ES-I3 (cell line): Measurements from ENCODE around the gene DNAH5.

Experiments used
- H3K36me3 ChIP-seq: 2 replicates; pipeline ENCODE4 v1.6.1; 2013; ENCODE audit warnings: mild to moderate bottlenecking, low read length, control low read depth, moderate library complexity; ENCODE audit not compliant: insufficient read depth
- H3K4me1 ChIP-seq: 2 replicates; pipeline ENCODE4 v1.6.1; 2013; ENCODE audit warnings: mild to moderate bottlenecking, control low read depth, low read length; ENCODE audit not compliant: insufficient read depth
- H3K9ac ChIP-seq: 2 replicates; pipeline ENCODE4 v1.6.1; 2013; ENCODE audit warnings: low read depth, mild to moderate bottlenecking, low read length, moderate library complexity
- H3K9me3 ChIP-seq: 2 replicates; pipeline ENCODE4 v1.6.1; 2013; ENCODE audit warnings: mild to moderate bottlenecking, low read length, moderate library complexity; ENCODE audit not compliant: control insufficient read depth, insufficient read depth

DNAH5 gene

DNA sequence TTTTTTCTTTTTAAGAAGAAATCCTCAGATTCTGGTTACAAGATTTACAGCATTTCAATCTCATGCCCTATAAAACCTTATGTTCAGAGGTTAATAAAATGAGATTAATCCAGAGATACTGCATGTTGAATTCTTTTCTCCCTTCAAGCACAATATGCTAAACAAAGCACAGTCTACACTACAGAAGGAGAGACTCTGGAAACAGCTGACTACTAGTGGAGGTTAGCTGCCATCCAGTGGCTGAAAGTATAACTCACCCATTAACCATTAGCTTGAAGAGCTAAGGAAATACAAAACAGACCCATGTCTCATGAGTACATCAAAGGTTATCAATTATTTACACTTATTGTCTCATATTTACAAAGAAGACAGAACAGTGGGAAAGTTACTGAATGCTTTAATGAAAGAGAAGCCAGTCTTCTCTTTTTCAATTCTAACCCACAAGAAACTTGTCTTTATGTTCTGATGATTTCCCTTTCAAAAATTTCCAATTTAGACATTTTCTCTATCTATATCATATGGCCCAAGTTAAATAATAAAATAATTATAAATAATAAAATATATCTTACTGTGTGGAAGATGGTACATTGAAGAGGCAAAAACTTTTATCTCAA, 12.7 kb upstream of the DNAH5 start:
- Histone ChIP-seq H3K9me3 (no peaks in the 10 kb centered on the region), H3K9ac (no peak overlapping the region), H3K4me1 (no peaks in the 10 kb centered on the region), H3K36me3 (no peaks in the 10 kb centered on the region)

DNA sequence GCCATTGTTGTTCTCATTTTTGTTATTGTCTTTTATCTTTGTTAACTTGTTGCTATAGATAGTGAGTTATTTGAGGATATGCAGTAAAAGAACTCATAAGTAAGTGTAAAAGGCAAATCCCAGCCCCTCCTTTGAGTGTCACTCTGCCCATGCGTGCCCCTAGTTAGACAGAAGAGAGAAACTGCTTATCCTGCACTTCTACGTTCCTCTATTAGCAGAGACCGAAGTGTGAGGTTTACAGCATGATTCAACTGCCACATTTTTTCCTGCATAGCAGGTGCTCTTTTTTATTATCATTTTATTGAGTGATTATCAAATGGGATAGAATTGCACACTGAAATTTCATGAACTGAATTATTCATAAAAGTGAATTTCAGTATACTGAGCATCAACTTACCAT, 12.0 kb upstream of the DNAH5 start:
- Histone ChIP-seq H3K4me1 (no peaks in the 10 kb centered on the region), H3K9me3 (no peaks in the 10 kb centered on the region), H3K9ac (no peak overlapping the region), H3K36me3 (no peaks in the 10 kb centered on the region)

DNA sequence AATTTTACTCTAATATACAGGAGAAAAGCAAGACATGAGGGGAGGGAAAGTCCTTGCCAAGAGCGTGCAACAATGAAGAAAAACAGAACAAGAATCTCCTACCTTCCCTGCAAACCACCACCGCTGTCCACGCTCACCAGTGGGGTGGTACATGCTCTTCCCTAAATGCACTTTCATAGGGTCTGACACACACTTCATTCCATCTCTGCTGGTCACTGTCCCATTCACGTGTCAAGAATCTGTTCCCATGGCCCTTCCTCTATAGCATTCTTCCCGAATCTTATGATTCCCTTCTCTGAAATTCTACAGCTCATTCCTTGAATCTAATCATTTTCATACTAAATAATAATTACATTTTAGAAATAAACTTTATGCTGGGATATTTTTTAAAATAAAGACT, 11.4 kb upstream of the DNAH5 start:
- Histone ChIP-seq H3K9me3 (no peaks in the 10 kb centered on the region), H3K4me1 (no peaks in the 10 kb centered on the region), H3K36me3 (no peaks in the 10 kb centered on the region), H3K9ac (no peak overlapping the region)

DNA sequence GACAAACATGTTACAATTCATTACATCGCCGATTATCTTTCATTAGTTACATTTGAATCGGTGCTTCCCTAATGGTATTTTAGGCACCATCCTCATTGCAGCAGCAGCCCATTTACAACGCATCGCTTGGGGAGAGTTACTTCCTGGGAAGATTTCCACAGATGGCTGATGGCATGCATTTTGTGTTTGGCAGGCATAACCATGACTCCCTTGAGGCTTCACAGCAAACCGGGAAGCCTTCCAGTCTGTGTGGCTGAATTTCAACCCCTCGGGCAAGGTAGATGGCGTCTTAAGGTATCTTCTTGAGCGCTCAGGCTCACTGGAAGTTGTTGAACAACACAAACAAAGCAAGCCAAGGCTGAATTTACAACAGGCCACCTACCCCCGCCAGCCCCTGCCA, 1.6 kb upstream of the DNAH5 start:
- Histone ChIP-seq H3K9ac (no peak overlapping the region), H3K4me1 (peaks cover 9% of the 10 kb centered on the region; the same call in 1 of the 2 replicates), H3K9me3 (no peaks in the 10 kb centered on the region), H3K36me3 (no peaks in the 10 kb centered on the region; the same call in 1 of the 2 replicates)

DNA sequence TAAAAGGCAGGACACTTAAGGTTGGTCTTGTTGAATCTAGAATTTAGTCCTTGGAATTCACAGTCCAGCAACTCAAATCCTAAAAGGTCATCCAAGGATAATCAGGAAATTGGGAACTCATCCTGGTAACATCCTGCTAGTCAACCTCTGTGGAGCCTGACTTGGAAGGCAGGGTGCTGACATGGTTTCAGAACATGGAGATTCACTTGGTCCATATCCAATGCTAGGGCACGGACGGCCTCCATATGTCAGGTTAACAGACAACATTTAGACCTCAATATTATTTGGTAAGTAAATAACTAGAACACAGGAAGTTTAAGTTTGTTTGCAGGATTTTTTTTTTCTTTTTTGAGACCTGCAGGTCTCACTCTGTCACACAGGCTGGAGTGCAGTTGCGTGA, 783 bp upstream of the DNAH5 start:
- H3K9me3 ChIP-seq, result no peaks in the 10 kb centered on the region
- H3K4me1 ChIP-seq, result peaks cover 9% of the 10 kb centered on the region; the same call in 1 of the 2 replicates
- no peaks in the 10 kb centered on the region; the same call in 1 of the 2 replicates for H3K36me3 ChIP-seq
- no peak overlapping the region for H3K9ac ChIP-seq

DNA sequence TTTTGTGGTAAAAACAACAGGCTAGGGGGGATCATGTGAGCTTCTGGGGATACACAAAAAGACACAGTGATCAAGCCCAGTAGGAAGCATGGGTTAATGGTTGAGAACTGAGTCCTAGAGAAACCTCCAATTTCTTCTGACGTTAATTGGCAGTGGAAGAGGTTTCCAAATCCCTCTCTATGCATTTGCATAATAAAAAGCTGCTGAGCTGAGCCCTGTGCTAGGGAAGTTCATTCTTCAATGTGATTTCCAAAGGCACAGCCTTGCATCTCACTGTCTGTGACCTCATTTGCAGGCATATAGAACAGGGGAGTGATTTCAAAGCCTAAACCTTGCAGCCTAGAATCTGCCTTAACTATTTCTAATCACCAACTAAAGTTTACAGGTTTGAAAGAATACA, 812 bp downstream of the DNAH5 start:
- peaks cover 9% of the 10 kb centered on the region; the same call in 1 of the 2 replicates for H3K4me1 ChIP-seq
- H3K36me3 ChIP-seq, result no peaks in the 10 kb centered on the region; the same call in 1 of the 2 replicates
- no peak overlapping the region for H3K9ac ChIP-seq
- H3K9me3 ChIP-seq, result no peaks in the 10 kb centered on the region

DNA sequence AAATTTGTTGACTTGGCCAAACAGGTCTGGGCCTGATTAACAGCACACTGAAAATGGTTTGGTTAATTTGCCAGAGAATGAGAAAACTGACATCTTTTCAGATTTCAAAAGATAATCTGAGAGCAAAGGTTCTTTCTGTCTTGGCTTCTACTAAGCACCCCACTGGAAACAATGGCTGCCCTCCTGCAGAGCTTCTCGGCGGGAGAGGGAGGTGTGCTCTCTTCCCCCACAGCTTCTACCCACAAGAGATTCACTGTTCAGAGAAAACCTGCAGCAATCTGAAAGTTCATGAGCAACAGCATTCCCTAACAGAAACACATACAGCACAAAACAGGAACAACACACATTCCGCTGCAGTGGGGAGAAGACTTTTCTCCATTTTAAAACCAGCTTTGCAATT, 3.0 kb downstream of the DNAH5 start:
- Histone ChIP-seq H3K9me3 (no peaks in the 10 kb centered on the region), H3K9ac (no peak overlapping the region), H3K4me1 (peaks cover 9% of the 10 kb centered on the region; the same call in 1 of the 2 replicates), H3K36me3 (no peaks in the 10 kb centered on the region; the same call in 1 of the 2 replicates)

DNA sequence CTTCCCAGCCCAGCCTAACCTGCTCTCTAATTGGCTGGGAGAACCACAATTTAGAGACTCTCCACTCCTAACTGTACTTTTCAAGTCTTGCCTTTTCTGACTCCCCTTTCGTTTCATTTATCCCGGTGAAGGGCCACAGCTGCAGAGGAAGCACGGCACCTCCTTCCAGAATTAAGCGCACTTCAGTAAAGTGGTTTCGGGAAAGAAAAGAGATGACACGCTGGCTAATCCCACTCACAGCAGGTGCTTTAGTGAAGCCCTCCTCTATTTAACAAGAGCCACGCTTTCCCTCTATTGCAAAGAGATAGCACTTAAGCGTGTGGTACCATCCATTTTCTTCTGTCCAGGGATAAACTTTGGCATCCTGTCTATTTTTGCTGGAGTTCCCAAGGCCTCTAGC, 4.8 kb downstream of the DNAH5 start:
- Histone ChIP-seq H3K4me1 (peaks cover 9% of the 10 kb centered on the region; the same call in 1 of the 2 replicates), H3K36me3 (no peaks in the 10 kb centered on the region), H3K9me3 (no peaks in the 10 kb centered on the region; the same call in 1 of the 2 replicates)

DNA sequence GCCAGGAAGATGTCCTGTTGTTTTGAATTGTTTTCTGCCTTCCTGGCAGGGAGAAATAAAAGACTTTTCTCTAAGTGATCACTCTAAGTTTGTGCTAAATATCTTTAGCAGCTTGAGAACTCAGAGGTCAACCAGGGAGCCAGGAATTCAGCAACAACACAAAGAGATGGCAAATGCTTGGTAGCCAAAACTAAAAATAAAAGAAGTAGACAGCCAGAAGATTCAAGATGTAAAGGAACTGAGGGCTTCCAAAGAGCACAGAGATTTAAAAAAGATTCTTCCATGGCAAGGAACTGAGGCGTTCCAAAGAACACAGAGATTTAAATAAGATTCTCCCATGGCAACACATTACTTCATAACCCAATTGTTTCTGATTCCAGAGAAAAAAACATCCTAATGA, 9.6 kb downstream of the DNAH5 start:
- H3K9me3 ChIP-seq, result no peaks in the 10 kb centered on the region; the same call in 1 of the 2 replicates
- H3K4me1 ChIP-seq, result no peaks in the 10 kb centered on the region
- no peak overlapping the region for H3K9ac ChIP-seq
- H3K36me3 ChIP-seq, result no peaks in the 10 kb centered on the region

More for the DNA sequence above, 4.8 kb downstream of the DNAH5 start:
- H3K9ac ChIP-seq, result no peak overlapping the region

DNA sequence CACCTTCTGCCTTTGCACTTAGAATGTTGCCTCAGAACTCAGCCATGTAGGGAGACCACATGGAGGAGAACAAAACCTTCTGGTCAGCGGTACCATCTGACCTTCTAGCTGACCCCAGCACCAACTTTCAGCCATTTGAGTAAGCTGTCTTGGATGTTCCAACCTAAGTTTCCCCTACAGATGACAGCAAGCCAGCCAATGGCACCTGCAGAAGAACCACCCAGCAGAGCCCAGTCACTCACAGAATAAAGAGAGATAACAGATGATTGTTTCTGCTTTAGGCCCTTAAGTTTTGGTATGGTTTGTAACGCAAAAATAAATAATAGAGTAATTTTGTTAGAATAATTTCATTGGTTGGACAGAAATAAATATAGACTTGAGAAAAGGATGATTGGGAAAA, 10.4 kb downstream of the DNAH5 start:
- Histone ChIP-seq H3K36me3 (no peaks in the 10 kb centered on the region), H3K4me1 (no peaks in the 10 kb centered on the region), H3K9me3 (no peaks in the 10 kb centered on the region; the same call in 1 of the 2 replicates), H3K9ac (no peak overlapping the region)

DNA sequence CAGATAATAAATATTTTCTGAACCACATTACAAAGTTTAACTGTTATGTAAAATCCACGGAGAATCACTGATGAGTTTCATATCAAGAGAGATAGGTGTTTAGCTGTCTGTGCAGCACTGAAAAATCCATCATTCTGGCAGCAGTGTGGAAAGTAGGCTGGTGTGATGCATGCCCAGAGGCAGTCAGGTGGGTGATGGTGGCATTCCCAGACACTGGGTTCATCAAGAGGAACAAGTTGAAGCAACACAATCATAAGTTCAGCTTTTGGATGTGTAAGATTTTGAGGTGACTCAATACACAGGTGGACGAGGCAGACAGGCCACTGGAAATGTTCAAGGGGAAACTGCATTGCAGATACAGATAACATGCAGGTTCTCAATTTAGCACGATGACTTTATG, 11.9 kb downstream of the DNAH5 start:
- Histone ChIP-seq H3K36me3 (no peaks in the 10 kb centered on the region), H3K9me3 (no peaks in the 10 kb centered on the region; the same call in 1 of the 2 replicates), H3K9ac (no peak overlapping the region), H3K4me1 (no peaks in the 10 kb centered on the region)

DNA sequence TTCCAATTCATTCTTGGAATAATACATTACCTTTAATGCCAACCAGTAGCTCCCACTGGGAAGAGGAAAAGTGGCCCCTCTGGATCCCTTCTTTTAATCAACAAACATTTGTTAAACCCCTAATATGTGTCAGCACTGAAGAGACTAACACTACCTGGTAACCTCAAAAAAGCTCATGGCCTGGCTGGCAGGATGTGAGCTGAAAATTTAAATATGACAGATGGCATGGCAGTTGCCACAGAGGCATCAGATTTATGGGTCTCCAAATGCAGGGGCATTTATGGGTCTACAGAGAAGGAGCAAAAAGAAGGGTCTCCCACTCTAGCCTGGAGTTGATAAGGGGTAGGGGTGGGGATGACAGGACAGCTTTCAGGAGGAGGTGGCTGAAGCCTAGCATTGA, 12.5 kb downstream of the DNAH5 start:
- no peaks in the 10 kb centered on the region for H3K4me1 ChIP-seq
- H3K9me3 ChIP-seq, result no peaks in the 10 kb centered on the region; the same call in 1 of the 2 replicates
- no peaks in the 10 kb centered on the region for H3K36me3 ChIP-seq
- H3K9ac ChIP-seq, result no peak overlapping the region

DNA sequence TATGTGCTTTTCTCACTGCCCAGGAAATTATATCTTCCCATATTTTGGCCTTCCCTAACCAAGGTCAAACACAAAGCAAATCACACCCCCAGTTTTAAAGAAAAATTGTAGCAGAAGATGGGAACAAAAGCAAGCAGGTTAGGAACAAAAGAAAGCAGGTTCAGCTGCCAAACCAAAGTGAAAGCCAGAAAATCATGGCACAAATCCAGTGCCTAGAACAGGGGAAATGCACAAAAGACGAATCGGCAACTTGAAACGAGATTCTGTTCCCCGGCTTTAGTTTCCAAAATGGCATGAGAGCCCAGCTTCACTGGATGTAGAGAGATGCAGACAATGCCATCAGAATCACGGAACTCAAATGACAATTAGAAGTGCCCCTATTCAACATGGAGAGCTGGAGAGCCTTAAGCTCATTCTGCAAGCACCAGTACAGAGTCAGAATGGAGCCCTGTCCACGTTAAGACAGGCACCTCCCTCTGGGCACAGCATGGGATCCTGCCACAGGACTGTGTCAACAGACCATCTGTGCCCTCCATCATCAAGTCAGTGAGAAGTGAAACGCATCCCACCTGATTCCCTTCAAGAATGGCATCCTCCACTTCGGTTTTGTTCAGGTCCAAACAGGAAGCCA, 13.8 kb downstream of the DNAH5 start:
- H3K4me1 ChIP-seq, result no peaks in the 10 kb centered on the region
- H3K9me3 ChIP-seq, result no peaks in the 10 kb centered on the region; the same call in 1 of the 2 replicates
- H3K9ac ChIP-seq, result no peak overlapping the region
- no peaks in the 10 kb centered on the region for H3K36me3 ChIP-seq

DNA sequence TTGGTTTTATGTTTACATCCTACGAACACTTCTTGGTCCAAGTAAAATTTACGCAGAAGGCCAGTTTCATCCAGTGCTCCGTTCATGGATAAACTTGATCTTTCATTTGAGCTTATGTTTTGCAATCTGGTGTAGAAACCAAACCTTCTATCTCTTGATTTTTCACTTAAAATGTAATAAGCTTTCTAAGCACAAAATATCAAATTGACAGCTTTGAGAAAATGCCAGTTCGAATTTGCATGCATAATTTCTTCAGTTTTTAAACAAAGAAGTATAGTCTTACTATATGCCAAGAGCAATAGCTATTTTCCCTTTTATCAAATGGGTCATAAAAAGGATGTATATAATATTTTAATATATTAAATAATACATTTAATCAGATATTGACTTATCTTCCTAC, 17.8 kb downstream of the DNAH5 start:
- Histone ChIP-seq H3K9me3 (no peaks in the 10 kb centered on the region), H3K4me1 (no peaks in the 10 kb centered on the region), H3K9ac (no peak overlapping the region), H3K36me3 (no peaks in the 10 kb centered on the region)

DNA sequence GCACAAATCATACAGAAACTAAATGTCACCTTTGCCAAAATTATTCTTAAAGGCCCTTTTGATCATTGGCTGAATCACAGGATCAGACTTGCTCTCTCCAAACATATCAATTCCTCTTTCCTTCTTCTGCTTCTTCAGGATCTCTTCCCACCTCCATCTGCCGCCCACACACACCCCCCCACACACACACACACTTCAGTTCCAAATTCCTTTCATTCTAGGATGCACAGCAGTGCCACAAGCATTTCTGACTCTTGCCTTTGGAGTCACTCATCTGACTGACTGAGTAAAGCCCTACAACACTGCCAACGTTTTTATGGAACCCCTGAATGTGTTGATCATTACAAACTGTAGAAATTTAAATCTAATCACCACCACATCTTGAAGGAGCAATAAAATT, 22.9 kb downstream of the DNAH5 start:
- no peak overlapping the region for H3K9ac ChIP-seq
- H3K9me3 ChIP-seq, result no peaks in the 10 kb centered on the region
- 0 out of 2 replicates have a peak, but pooled peaks cover 3% of the 10 kb centered on the region for H3K4me1 ChIP-seq
- no peaks in the 10 kb centered on the region for H3K36me3 ChIP-seq
